Upper lobe of right lung (tissue), 1 donor: Measurements from ENCODE around the gene AADAC. TPM values are rescaled to one million over a fixed set of nuclear protein-coding genes. Genes with fewer than 3 reads are reported as not detected.
"Not testable (repeated sequence)": the region's sequence is repeated elsewhere in the genome, so short reads cannot be mapped to it uniquely, and the experiment has no call there.

Source experiments
- ATAC-seq: fragments of 200-7000 bp; cut with Tn5 transposase; one replicate; pipeline ENCODE4 v1.9.1; 2020; ENCODE audit warnings: mild to moderate bottlenecking, moderate library complexity
- DNase-seq: peaks from one replicate; pipeline ENCODE4 v3.0.0-alpha.2; 2020
- H3K27ac ChIP-seq: fragments of 200-600 bp; one replicate; pipeline ENCODE4 v1.8.0; 2022
- H3K27me3 ChIP-seq: fragments of 200-600 bp; one replicate; pipeline ENCODE4 v1.8.0; 2022; ENCODE audit warnings: mild to moderate bottlenecking
- H3K36me3 ChIP-seq: fragments of 200-600 bp; one replicate; pipeline ENCODE4 v1.8.0; 2022
- H3K4me1 ChIP-seq: fragments of 200-600 bp; one replicate; pipeline ENCODE4 v1.8.0; 2022
- H3K4me3 ChIP-seq: fragments of 200-600 bp; one replicate; pipeline ENCODE4 v1.8.0; 2022; ENCODE audit warnings: mild to moderate bottlenecking
- H3K9me3 ChIP-seq: fragments of 200-600 bp; one replicate; pipeline ENCODE4 v1.8.0; 2022
- CTCF ChIP-seq: fragments of 200-600 bp; IDR thresholded peaks from one replicate; pipeline ENCODE4 v1.8.0; 2022; ENCODE audit warnings: antibody characterized with exemption
- intact Hi-C: fragments of 100-400 bp; cut with DNase I; formaldehyde crosslinking; loops from one replicate; pipeline ENCODE4 v1.11.0; 2022
- total RNA-seq: library from RNA; stranded (reverse); fragmentation: NEBNext Ultra II Directional; extraction: Animal tissue kit (Norgen Biotek cat#: 25700); gene quantifications from one replicate; pipeline ENCODE4 v1.2.1, GENCODE V29; 2021
- donor health status: DM: no; HTN: yes; CAD: no; lungs with severe emphysema.

Gene AADAC
- total RNA-seq, 1 donor from 2014 or later = 3.2 TPM

GRCh38 chr3:151843275-151843674, 29.4 kb downstream of the AADAC start:
- H3K27ac ChIP-seq = no peak overlapping the region
- TF ChIP-seq CTCF = no peak
- peaks cover 7% of the 10 kb centered on the region for H3K4me1 ChIP-seq
- intact Hi-C loops = loop anchor here (10.0 kb wide), 1 partner anchor 408 kb away; no protein-coding TSS in a partner anchor
- no peaks in the 10 kb centered on the region for H3K9me3 ChIP-seq
- ATAC-seq = no peak
- no peaks in the 10 kb centered on the region for H3K36me3 ChIP-seq
- H3K27me3 ChIP-seq = no peaks in the 10 kb centered on the region
- DNase-seq = no peak
- no peak overlapping the region for H3K4me3 ChIP-seq

- Histone ChIP-seq H3K27ac (no peak overlapping the region), H3K36me3 (no peaks in the 10 kb centered on the region), H3K27me3 (no peaks in the 10 kb centered on the region), H3K9me3 (no peaks in the 10 kb centered on the region), H3K4me1 (no peaks in the 10 kb centered on the region), H3K4me3 (no peak overlapping the region)
- no peak for TF ChIP-seq CTCF
- intact Hi-C loops = loop anchor here (10.0 kb wide), 1 partner anchor 411 kb away; no protein-coding TSS in a partner anchor
- no peak for ATAC-seq
- no peak for DNase-seq
Observed at GRCh38 chr3:151845306-151845905, 31.5 kb downstream of the AADAC start.

GRCh38 chr3:151850065-151850464, 36.1 kb downstream of the AADAC start:
- H3K9me3 ChIP-seq, ATAC-seq, intact Hi-C loops, H3K36me3 ChIP-seq, H3K4me3 ChIP-seq, DNase-seq, H3K27ac ChIP-seq, H3K27me3 ChIP-seq, H3K4me1 ChIP-seq: not testable (repeated sequence)

GRCh38 chr3:151852074-151852811, 38.3 kb downstream of the AADAC start:
- Histone ChIP-seq H3K27ac (no peak overlapping the region), H3K27me3 (no peaks in the 10 kb centered on the region), H3K36me3 (no peaks in the 10 kb centered on the region), H3K4me3 (no peak overlapping the region), H3K9me3 (no peaks in the 10 kb centered on the region), H3K4me1 (no peaks in the 10 kb centered on the region)
- ATAC-seq (no peak), DNase-seq (no peak)
- intact Hi-C loops = no loop called here
- no peak for TF ChIP-seq CTCF

GRCh38 chr3:151856118-151856517, 42.2 kb downstream of the AADAC start:
- H3K36me3 ChIP-seq = no peaks in the 10 kb centered on the region
- H3K27me3 ChIP-seq = no peaks in the 10 kb centered on the region
- DNase-seq = no peak
- no peak overlapping the region for H3K27ac ChIP-seq
- TF ChIP-seq CTCF = no peak
- no peaks in the 10 kb centered on the region for H3K4me1 ChIP-seq
- no peaks in the 10 kb centered on the region for H3K9me3 ChIP-seq
- ATAC-seq = no peak
- intact Hi-C loops = no loop called here
- H3K4me3 ChIP-seq = no peak overlapping the region

GRCh38 chr3:151856641-151857040, 42.7 kb downstream of the AADAC start:
- DNase-seq = no peak

More at GRCh38 chr3:151856641-151857040, 42.7 kb downstream of the AADAC start:
- no peak for TF ChIP-seq CTCF
- Histone ChIP-seq H3K4me1 (no peaks in the 10 kb centered on the region), H3K36me3 (no peaks in the 10 kb centered on the region), H3K27me3 (no peaks in the 10 kb centered on the region), H3K9me3 (no peaks in the 10 kb centered on the region), H3K4me3 (no peak overlapping the region), H3K27ac (no peak overlapping the region)
- intact Hi-C loops = no loop called here
- no peak for ATAC-seq
